ENCODE measurements around the gene PRDM16. TPM values are rescaled to one million over a fixed set of nuclear protein-coding genes. Genes with fewer than 3 reads are reported as not detected.

The PRDM16 gene
- total RNA-seq, 1 experiment from 2014 or later: 0.17 TPM

- DNase-seq: no peak
- H2AK5ac ChIP-seq (ENCODE audit: insufficient read length, low read length): no peak overlapping the region
- no peak overlapping the region for H3K4ac ChIP-seq (ENCODE audit: low read depth, low read length)
- TF ChIP-seq, protein P1, sequence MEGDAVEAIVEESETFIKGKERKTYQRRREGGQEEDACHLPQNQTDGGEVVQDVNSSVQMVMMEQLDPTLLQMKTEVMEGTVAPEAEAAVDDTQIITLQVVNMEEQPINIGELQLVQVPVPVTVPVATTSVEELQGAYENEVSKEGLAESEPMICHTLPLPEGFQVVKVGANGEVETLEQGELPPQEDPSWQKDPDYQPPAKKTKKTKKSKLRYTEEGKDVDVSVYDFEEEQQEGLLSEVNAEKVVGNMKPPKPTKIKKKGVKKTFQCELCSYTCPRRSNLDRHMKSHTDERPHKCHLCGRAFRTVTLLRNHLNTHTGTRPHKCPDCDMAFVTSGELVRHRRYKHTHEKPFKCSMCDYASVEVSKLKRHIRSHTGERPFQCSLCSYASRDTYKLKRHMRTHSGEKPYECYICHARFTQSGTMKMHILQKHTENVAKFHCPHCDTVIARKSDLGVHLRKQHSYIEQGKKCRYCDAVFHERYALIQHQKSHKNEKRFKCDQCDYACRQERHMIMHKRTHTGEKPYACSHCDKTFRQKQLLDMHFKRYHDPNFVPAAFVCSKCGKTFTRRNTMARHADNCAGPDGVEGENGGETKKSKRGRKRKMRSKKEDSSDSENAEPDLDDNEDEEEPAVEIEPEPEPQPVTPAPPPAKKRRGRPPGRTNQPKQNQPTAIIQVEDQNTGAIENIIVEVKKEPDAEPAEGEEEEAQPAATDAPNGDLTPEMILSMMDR (conservative IDR thresholded peaks at IDR 0.05): no peak
- H4K8ac ChIP-seq (replicated peaks; ENCODE audit: insufficient read length, low read depth, low read length): no peak overlapping the region
- Mint-ChIP-seq H3K4me3 (no peak overlapping the region), H3K9me3 (no peaks in the 10 kb centered on the region), H3K36me3 (ENCODE audit: insufficient read depth in 1 of 3, low read depth in 3 of 3) (no peaks in the 10 kb centered on the region), H3K4me1 (peaks cover 2 to 11% of the 10 kb centered on the region in 2 experiments; a peak in 3 of 4 replicates), H3K27me3 (ENCODE audit: low read depth) (no peaks in the 10 kb centered on the region; the same call in 1 of the 2 replicates), H3K27ac (no peak overlapping the region)
- H3K23me2 ChIP-seq (ENCODE audit: insufficient read length, low read depth, low read length, poor library complexity, severe bottlenecking): no peaks in the 10 kb centered on the region
- no peak overlapping the region for H3K14ac ChIP-seq (ENCODE audit: insufficient read depth, low read length)
- no peaks in the 10 kb centered on the region for H3K79me2 ChIP-seq (ENCODE audit: insufficient read depth, low read length)
- no peaks in the 10 kb centered on the region for H3K79me1 ChIP-seq (ENCODE audit: insufficient read depth, low read depth, low read length, poor library complexity, severe bottlenecking)
- H3K27me3 ChIP-seq (ENCODE audit: insufficient read depth, low read length): no peaks in the 10 kb centered on the region
- H3K56ac ChIP-seq (ENCODE audit: insufficient read length, low read depth, low read length): no peak overlapping the region
- H4K5ac ChIP-seq (ENCODE audit: insufficient read length, low read depth, low read length): no peak overlapping the region
- no peaks in the 10 kb centered on the region for H4K20me1 ChIP-seq (ENCODE audit: control insufficient read depth, insufficient read depth, insufficient read length)
- H3K4me2 ChIP-seq (ENCODE audit: insufficient read depth, insufficient read length, low read length): no peak overlapping the region
- no peak overlapping the region for H3K27ac ChIP-seq (ENCODE audit: insufficient read length, low read depth, low read length)
- no peak overlapping the region for H2BK12ac ChIP-seq (ENCODE audit: insufficient read length, low read depth, low read length)
- H3K23ac ChIP-seq (ENCODE audit: insufficient read length, low read depth, low read length): no peak overlapping the region
- H2BK15ac ChIP-seq (ENCODE audit: low read depth, low read length): no peak overlapping the region
- H3K4me1 ChIP-seq (ENCODE audit: insufficient read depth, low read length): no peaks in the 10 kb centered on the region
- H2BK120ac ChIP-seq (ENCODE audit: low read depth, low read length, poor library complexity, severe bottlenecking): no peak overlapping the region
- H3K18ac ChIP-seq (ENCODE audit: insufficient read length, low read depth, low read length): no peak overlapping the region
- no peak overlapping the region for H2AFZ ChIP-seq (ENCODE audit: low read length)
- H3T11ph ChIP-seq (ENCODE audit: low read length): no peak overlapping the region
- H3K9me3 ChIP-seq (ENCODE audit: control insufficient read depth, low read depth, low read length): no peaks in the 10 kb centered on the region
- no CpG with 5 or more reads among the region's 15 CpGs for WGBS (ENCODE audit: extremely low coverage, insufficient read length, low lambda C conversion rate)
- no peak overlapping the region for H4K91ac ChIP-seq (ENCODE audit: insufficient read length, low read depth, low read length)
- H2BK20ac ChIP-seq (ENCODE audit: low read depth, low read length, poor library complexity, severe bottlenecking): no peak overlapping the region
- no peak overlapping the region for H3K9ac ChIP-seq (ENCODE audit: extremely low read depth, insufficient read length, low read length)
- no peak overlapping the region for H2BK5ac ChIP-seq (ENCODE audit: insufficient read length, low read length)
Measured at GRCh38 chr1:3327389-3327702, 258.3 kb downstream of the PRDM16 start.

Measured in H9 (cell line).